Nucleus accumbens (tissue), 56 donors: Measurements from ENCODE around the gene AIPL1.

Source experiments
- DNase-seq, 56 donors: peaks; one replicate each; lab custom pipeline; 2025; lab: John Stamatoyannopoulos, UW

AIPL1 gene

GRCh38 chr17:6380915-6381438 is 53.9 kb downstream of the AIPL1 start:
- peak in 1 of 56 donors; percentile 13 for DNase-seq

- no peak for DNase-seq
Measured at GRCh38 chr17:6377906-6378305, 57.0 kb downstream of the AIPL1 start.

- DNase-seq: peak in 25 of 56 donors; percentile 9 to 64 (median 21)
Measured at GRCh38 chr17:6376931-6377361, 58.0 kb downstream of the AIPL1 start.

- DNase-seq: peak in 44 of 56 donors; percentile 10 to 88 (median 62)
Measured at GRCh38 chr17:6374761-6375312, 60.1 kb downstream of the AIPL1 start.

GRCh38 chr17:6374271-6374691 is 60.6 kb downstream of the AIPL1 start:
- DNase-seq: peak in 3 of 56 donors; percentile 5 to 36 (median 24)
